ENCODE results near the gene NPW. TPM values are rescaled to one million over a fixed set of nuclear protein-coding genes. Genes with fewer than 3 reads are reported as not detected.

The NPW gene
- total RNA-seq, 1 experiment from 2014 or later = 7.1 TPM

GRCh38 chr16:1998852-1999801 lies 20.5 kb upstream of the NPW start:
- H2BK5ac ChIP-seq (ENCODE audit: insufficient read length, low read length) = no peak overlapping the region
- peaks cover 18 to 48% (median 44%) of the 10 kb centered on the region in 3 experiments for H3K36me3 Mint-ChIP-seq (ENCODE audit: insufficient read depth in 1 of 3, low read depth in 3 of 3)
- no peak overlapping the region for H2BK12ac ChIP-seq (ENCODE audit: insufficient read length, low read depth, low read length)
- no peaks in the 10 kb centered on the region for H3K9me3 ChIP-seq (ENCODE audit: control insufficient read depth, low read depth, low read length)
- H3K14ac ChIP-seq (ENCODE audit: insufficient read depth, low read length) = no peak overlapping the region
- no peak overlapping the region for H3T11ph ChIP-seq (ENCODE audit: low read length)
- H3K27ac Mint-ChIP-seq = no peak overlapping the region
- no peaks in the 10 kb centered on the region for H3K79me2 ChIP-seq (ENCODE audit: insufficient read depth, low read length)
- H3K27me3 ChIP-seq (ENCODE audit: insufficient read depth, low read length) = no peaks in the 10 kb centered on the region
- H4K91ac ChIP-seq (ENCODE audit: insufficient read length, low read depth, low read length) = no peak overlapping the region
- peaks cover 0 to 1% of the 10 kb centered on the region in 2 experiments; a peak in 1 of 4 replicates for H3K4me1 Mint-ChIP-seq
- TF ChIP-seq, protein P1, sequence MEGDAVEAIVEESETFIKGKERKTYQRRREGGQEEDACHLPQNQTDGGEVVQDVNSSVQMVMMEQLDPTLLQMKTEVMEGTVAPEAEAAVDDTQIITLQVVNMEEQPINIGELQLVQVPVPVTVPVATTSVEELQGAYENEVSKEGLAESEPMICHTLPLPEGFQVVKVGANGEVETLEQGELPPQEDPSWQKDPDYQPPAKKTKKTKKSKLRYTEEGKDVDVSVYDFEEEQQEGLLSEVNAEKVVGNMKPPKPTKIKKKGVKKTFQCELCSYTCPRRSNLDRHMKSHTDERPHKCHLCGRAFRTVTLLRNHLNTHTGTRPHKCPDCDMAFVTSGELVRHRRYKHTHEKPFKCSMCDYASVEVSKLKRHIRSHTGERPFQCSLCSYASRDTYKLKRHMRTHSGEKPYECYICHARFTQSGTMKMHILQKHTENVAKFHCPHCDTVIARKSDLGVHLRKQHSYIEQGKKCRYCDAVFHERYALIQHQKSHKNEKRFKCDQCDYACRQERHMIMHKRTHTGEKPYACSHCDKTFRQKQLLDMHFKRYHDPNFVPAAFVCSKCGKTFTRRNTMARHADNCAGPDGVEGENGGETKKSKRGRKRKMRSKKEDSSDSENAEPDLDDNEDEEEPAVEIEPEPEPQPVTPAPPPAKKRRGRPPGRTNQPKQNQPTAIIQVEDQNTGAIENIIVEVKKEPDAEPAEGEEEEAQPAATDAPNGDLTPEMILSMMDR (conservative IDR thresholded peaks at IDR 0.05) = no peak
- no peaks in the 10 kb centered on the region for H3K4me1 ChIP-seq (ENCODE audit: insufficient read depth, low read length)
- H3K9ac ChIP-seq (ENCODE audit: extremely low read depth, insufficient read length, low read length) = no peak overlapping the region
- no peak overlapping the region for H4K8ac ChIP-seq (replicated peaks; ENCODE audit: insufficient read length, low read depth, low read length)
- H2BK20ac ChIP-seq (ENCODE audit: low read depth, low read length, poor library complexity, severe bottlenecking) = no peak overlapping the region
- no peak overlapping the region for H3K27ac ChIP-seq (ENCODE audit: insufficient read length, low read depth, low read length)
- H3K23me2 ChIP-seq (ENCODE audit: insufficient read length, low read depth, low read length, poor library complexity, severe bottlenecking) = no peaks in the 10 kb centered on the region
- H3K23ac ChIP-seq (ENCODE audit: insufficient read length, low read depth, low read length) = no peak overlapping the region
- H4K5ac ChIP-seq (ENCODE audit: insufficient read length, low read depth, low read length) = no peak overlapping the region
- no peak for DNase-seq
- H3K4me3 Mint-ChIP-seq = no peak overlapping the region
- WGBS (ENCODE audit: extremely low coverage, insufficient read length, low lambda C conversion rate) = no CpG with 5 or more reads among the region's 39 CpGs
- H4K20me1 ChIP-seq (ENCODE audit: control insufficient read depth, insufficient read depth, insufficient read length) = no peaks in the 10 kb centered on the region
- H3K56ac ChIP-seq (ENCODE audit: insufficient read length, low read depth, low read length) = no peak overlapping the region
- no peak overlapping the region for H3K4me2 ChIP-seq (ENCODE audit: insufficient read depth, insufficient read length, low read length)
- no peaks in the 10 kb centered on the region for H3K9me3 Mint-ChIP-seq
- no peak overlapping the region for H2BK15ac ChIP-seq (ENCODE audit: low read depth, low read length)
- H2AFZ ChIP-seq (ENCODE audit: low read length) = no peak overlapping the region
- H3K27me3 Mint-ChIP-seq (ENCODE audit: low read depth) = no peaks in the 10 kb centered on the region; the same call in 1 of the 2 replicates
- H3K18ac ChIP-seq (ENCODE audit: insufficient read length, low read depth, low read length) = no peak overlapping the region
- no peak overlapping the region for H2AK5ac ChIP-seq (ENCODE audit: insufficient read length, low read length)
- H2BK120ac ChIP-seq (ENCODE audit: low read depth, low read length, poor library complexity, severe bottlenecking) = no peak overlapping the region
- H3K4ac ChIP-seq (ENCODE audit: low read depth, low read length) = no peak overlapping the region
- H3K79me1 ChIP-seq (ENCODE audit: insufficient read depth, low read depth, low read length, poor library complexity, severe bottlenecking) = peaks cover 3% of the 10 kb centered on the region

All from H9 (cell line).